Stomach (tissue), 9 donors: ENCODE data around the gene ASIC5. TPM values are rescaled to one million over a fixed set of nuclear protein-coding genes. Genes with fewer than 3 reads are reported as not detected.
"Not testable (repeated sequence)": the region's sequence is repeated elsewhere in the genome, so short reads cannot be mapped to it uniquely, and the experiment has no call there.

Experiments
- DNase-seq, 2 donors: peaks; one replicate each; pipeline versions ENCODE4 v3.0.0 to v3.0.0-alpha.2; 2013 to 2019
- H3K27ac ChIP-seq, 5 donors: fragments of 200-600 bp in 4 of 5; sonication (generic) in 4 of 5; one replicate each; pipeline ENCODE4 v1.5.1; 2013 to 2019; ENCODE audit warnings: mild to moderate bottlenecking in 1 of 5, moderate library complexity in 1 of 5
- H3K27me3 ChIP-seq, 3 donors: fragments of 200-600 bp; sonication (generic); one replicate each; pipeline ENCODE4 v1.5.1; 2017 to 2019; ENCODE audit warnings: mixed run types in 1 of 3
- H3K36me3 ChIP-seq, 4 donors: fragments of 200-600 bp; sonication (generic); 1 replicate in 3 of 4; 2 replicates in 1 of 4; pipeline ENCODE4 v1.5.1; 2016 to 2019
- H3K4me1 ChIP-seq, 4 donors: fragments of 200-600 bp; sonication (generic); one replicate each; pipeline ENCODE4 v1.5.1; 2016 to 2019
- H3K4me3 ChIP-seq, 4 donors: fragments of 200-600 bp; sonication (generic) in 3 of 4; one replicate each; pipeline ENCODE4 v1.5.1; 2016 to 2019; ENCODE audit warnings: mild to moderate bottlenecking in 1 of 4
- H3K9me3 ChIP-seq, 4 donors: fragments of 200-600 bp; sonication (generic); one replicate each; pipeline ENCODE4 v1.5.1; 2016 to 2019
- CTCF ChIP-seq, 7 experiments: fragments of 450-650 bp in 4 of 7; fragments of 200-600 bp in 3 of 7; sonication (generic) in 3 of 7; IDR thresholded peaks; one replicate each; pipeline ENCODE4 v1.5.1; 2016 to 2019; ENCODE audit warnings: antibody characterized with exemption in 7 of 7, control low read depth in 2 of 7, mild to moderate bottlenecking in 1 of 7
- EP300 ChIP-seq: sonication (generic); formaldehyde crosslinking; IDR thresholded peaks from one replicate; pipeline ENCODE4 v1.6.1; 2017; ENCODE audit warnings: antibody characterized with exemption
- POLR2A ChIP-seq, 4 donors: fragments of 450-650 bp; IDR thresholded peaks; one replicate each; pipeline ENCODE4 v1.6.1; 2016; ENCODE audit warnings: antibody characterized with exemption in 4 of 4, control low read depth in 2 of 4, mild to moderate bottlenecking in 1 of 4, moderate library complexity in 1 of 4
- POLR2AphosphoS5 ChIP-seq, 3 donors: sonication (generic); formaldehyde crosslinking; IDR thresholded peaks; one replicate each; pipeline ENCODE4 v1.6.1; 2016; ENCODE audit warnings: antibody characterized with exemption in 3 of 3
- WGBS, 5 donors: extraction: QIAGEN DNeasy Blood & Tissue Kit in 3 of 5; methylation state at CpG; one replicate each; pipeline versions ENCODE4 v1.1.5 to v1.1.7; 2013 to 2018; 5-methylcytosine and 5-hydroxymethylcytosine counted together
- intact Hi-C: fragments of 100-400 bp; cut with DNase I; formaldehyde crosslinking; loops from one replicate; pipeline ENCODE4 v1.15.1; 2023; ENCODE audit warnings: low total_unique reads
- polyA plus RNA-seq, 3 donors: library from polyadenylated mRNA; stranded (reverse); fragments of 200-250 nt; gene quantifications; one replicate each; pipeline ENCODE4 v1.2.3, GENCODE V29; 2013
- total RNA-seq, 5 donors: library from RNA; depleted of rRNA; stranded (reverse); fragments of >200 nt; gene quantifications; one replicate each; pipeline versions ENCODE4 v1.1.0 to v1.2.3, GENCODE V29; 2014 to 2016
- donor health status: healthy with polysubstance abuse.
- donor health status: Bipolar disorder and iron deficiency.
- donor health status: healthy.

ASIC5 gene
- total and polyA plus RNA-seq, 8 donors = not detected

- Histone ChIP-seq H3K27me3 (no peaks in the 10 kb centered on the region), H3K4me3 (no peak within 1 kb of the TSS), H3K27ac (no peak within 1 kb of the TSS), H3K9me3 (no peaks in the 10 kb centered on the region), H3K36me3 (no peaks in the 10 kb centered on the region), H3K4me1 (peaks cover 0 to 11% (median 3%) of the 10 kb centered on the region in 4 donors)
- 26 to 53% (median 43%) methylated on average over 1 of the region's 1 CpG for WGBS, 5 donors
- TF ChIP-seq CTCF (IDR thresholded peaks at IDR 0.05) = no peak
- no peak for TF ChIP-seq POLR2AphosphoS5 (IDR thresholded peaks at IDR 0.05)
- TF ChIP-seq POLR2A (IDR thresholded peaks at IDR 0.05) = no peak
- TF ChIP-seq EP300 = no peak
- DNase-seq = peak in 1 of 2 donors; percentile 21
- intact Hi-C loops = no loop called here
These were observed 37.4 kb upstream of the ASIC5 start, which contains the start of gene TDO2 for GRCh38 chr4:155903453-155903852. TDO2 (plus strand) TSS chr4:155903696; CDS start chr4:155903759, 63 bp downstream.

GRCh38 chr4:155901013-155901412 is 34.9 kb upstream of the ASIC5 start:
- H3K36me3 ChIP-seq = no peaks in the 10 kb centered on the region
- DNase-seq = no peak
- H3K27ac ChIP-seq = no peak overlapping the region
- peaks cover 0 to 11% (median 3%) of the 10 kb centered on the region in 4 donors for H3K4me1 ChIP-seq
- 85 to 91% (median 88%) methylated on average over 2 of the region's 2 CpGs for WGBS, 5 donors
- H3K9me3 ChIP-seq = peaks cover 0 to 6% (median 0%) of the 10 kb centered on the region in 4 donors
- intact Hi-C loops = no loop called here
- TF ChIP-seq POLR2AphosphoS5 (IDR thresholded peaks at IDR 0.05) (no peak), POLR2A (IDR thresholded peaks at IDR 0.05) (no peak), CTCF (IDR thresholded peaks at IDR 0.05) (no peak), EP300 (no peak)
- no peak overlapping the region for H3K4me3 ChIP-seq
- H3K27me3 ChIP-seq = no peaks in the 10 kb centered on the region

- peak in 1 of 2 donors; percentile 59 for DNase-seq
- WGBS, 5 donors = 49 to 69% (median 61%) methylated on average over 1 of the region's 1 CpG
- intact Hi-C loops = no loop called here
- H3K36me3 ChIP-seq = no peaks in the 10 kb centered on the region
- peaks cover 0 to 6% (median 0%) of the 10 kb centered on the region in 4 donors for H3K9me3 ChIP-seq
- peaks cover 0 to 11% (median 3%) of the 10 kb centered on the region in 4 donors for H3K4me1 ChIP-seq
- H3K27me3 ChIP-seq = no peaks in the 10 kb centered on the region
- H3K27ac ChIP-seq = peak overlapping the region in 1 of 5 donors; percentile 22
- TF ChIP-seq POLR2A (IDR thresholded peaks at IDR 0.05) (no peak), POLR2AphosphoS5 (IDR thresholded peaks at IDR 0.05) (no peak), EP300 (no peak), CTCF (IDR thresholded peaks at IDR 0.05) (no peak)
- H3K4me3 ChIP-seq = no peak overlapping the region
These were observed 34.3 kb upstream of the ASIC5 start for GRCh38 chr4:155900381-155900780.

- TF ChIP-seq POLR2AphosphoS5 (IDR thresholded peaks at IDR 0.05) = no peak
- no peak for TF ChIP-seq EP300
- TF ChIP-seq POLR2A (IDR thresholded peaks at IDR 0.05) = no peak
- TF ChIP-seq CTCF (IDR thresholded peaks at IDR 0.05) = no peak
- Histone ChIP-seq H3K9me3 (peaks cover 0 to 6% (median 0%) of the 10 kb centered on the region in 4 donors), H3K27me3 (no peaks in the 10 kb centered on the region), H3K4me1 (peaks cover 0 to 11% (median 3%) of the 10 kb centered on the region in 4 donors), H3K4me3 (no peak overlapping the region), H3K27ac (no peak overlapping the region), H3K36me3 (no peaks in the 10 kb centered on the region)
- DNase-seq = no peak
- WGBS, 5 donors = 23 to 45% (median 27%) methylated on average over 3 of the region's 3 CpGs
- intact Hi-C loops = no loop called here
These were observed 33.8 kb upstream of the ASIC5 start for GRCh38 chr4:155899891-155900290.

GRCh38 chr4:155898371-155898770 is 32.3 kb upstream of the ASIC5 start:
- H3K27me3 ChIP-seq, DNase-seq, H3K4me3 ChIP-seq, H3K36me3 ChIP-seq, H3K27ac ChIP-seq, H3K9me3 ChIP-seq, intact Hi-C loops: not testable (repeated sequence)
- peaks cover 0 to 11% (median 3%) of the 10 kb centered on the region in 4 donors for H3K4me1 ChIP-seq
- WGBS, 5 donors = 78 to 81% (median 80%) methylated on average over 2 of the region's 2 CpGs
